GM13976 (cell line): Measurements from ENCODE around the gene HLA-F.

Source experiments
- DNase-seq: peaks from one replicate; pipeline ENCODE4 v3.0.0; 2012; ENCODE audit warnings: low spot score
- in situ Hi-C: fragments of 300-500 bp; cut with MboI; formaldehyde crosslinking; loops from one replicate; pipeline ENCODE4 v1.12.0; 2022; ENCODE audit warnings: low sequenced_read_pairs, mixed read lengths, inconsistent platforms; ENCODE audit not compliant: unreplicated experiment
- TF ChIP-seq, protein P1 (sequence below): IDR thresholded peaks from 2 replicates; pipeline ENCODE4 v1.5.1; 2012; ENCODE audit warnings: borderline replicate concordance, mild to moderate bottlenecking; ENCODE audit not compliant: insufficient read depth; ENCODE audit errors: extremely low read depth, missing control alignments, control extremely low read depth

The HLA-F gene

DNA sequence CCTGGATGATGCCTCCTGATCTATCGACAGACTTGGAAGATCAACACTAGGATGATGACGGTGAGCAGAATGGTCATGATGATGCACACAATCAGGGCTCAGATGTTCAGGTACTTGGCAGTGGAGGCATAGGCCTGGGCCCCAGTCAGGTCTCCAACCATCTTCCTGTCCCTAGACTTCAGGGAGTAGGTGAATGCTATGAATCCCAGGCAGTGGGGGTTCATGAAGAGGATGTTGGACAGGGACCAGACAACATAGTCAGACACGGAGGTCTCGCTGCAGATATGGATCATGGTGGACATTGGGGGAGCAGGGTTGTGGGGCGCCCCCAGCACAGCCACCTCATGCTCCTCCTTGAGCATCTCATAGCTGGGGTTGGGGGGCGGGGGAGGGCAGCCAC, 27.5 kb downstream of the HLA-F start:
- DNase-seq: no peak

GRCh38 chr6:29751480-29751879, 28.2 kb downstream of the HLA-F start:
- no peak for DNase-seq
- in situ Hi-C loops: no loop called here

More for the DNA sequence above, 27.5 kb downstream of the HLA-F start:
- in situ Hi-C loops: no loop called here
- TF ChIP-seq, protein P1, sequence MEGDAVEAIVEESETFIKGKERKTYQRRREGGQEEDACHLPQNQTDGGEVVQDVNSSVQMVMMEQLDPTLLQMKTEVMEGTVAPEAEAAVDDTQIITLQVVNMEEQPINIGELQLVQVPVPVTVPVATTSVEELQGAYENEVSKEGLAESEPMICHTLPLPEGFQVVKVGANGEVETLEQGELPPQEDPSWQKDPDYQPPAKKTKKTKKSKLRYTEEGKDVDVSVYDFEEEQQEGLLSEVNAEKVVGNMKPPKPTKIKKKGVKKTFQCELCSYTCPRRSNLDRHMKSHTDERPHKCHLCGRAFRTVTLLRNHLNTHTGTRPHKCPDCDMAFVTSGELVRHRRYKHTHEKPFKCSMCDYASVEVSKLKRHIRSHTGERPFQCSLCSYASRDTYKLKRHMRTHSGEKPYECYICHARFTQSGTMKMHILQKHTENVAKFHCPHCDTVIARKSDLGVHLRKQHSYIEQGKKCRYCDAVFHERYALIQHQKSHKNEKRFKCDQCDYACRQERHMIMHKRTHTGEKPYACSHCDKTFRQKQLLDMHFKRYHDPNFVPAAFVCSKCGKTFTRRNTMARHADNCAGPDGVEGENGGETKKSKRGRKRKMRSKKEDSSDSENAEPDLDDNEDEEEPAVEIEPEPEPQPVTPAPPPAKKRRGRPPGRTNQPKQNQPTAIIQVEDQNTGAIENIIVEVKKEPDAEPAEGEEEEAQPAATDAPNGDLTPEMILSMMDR: no peak

DNA sequence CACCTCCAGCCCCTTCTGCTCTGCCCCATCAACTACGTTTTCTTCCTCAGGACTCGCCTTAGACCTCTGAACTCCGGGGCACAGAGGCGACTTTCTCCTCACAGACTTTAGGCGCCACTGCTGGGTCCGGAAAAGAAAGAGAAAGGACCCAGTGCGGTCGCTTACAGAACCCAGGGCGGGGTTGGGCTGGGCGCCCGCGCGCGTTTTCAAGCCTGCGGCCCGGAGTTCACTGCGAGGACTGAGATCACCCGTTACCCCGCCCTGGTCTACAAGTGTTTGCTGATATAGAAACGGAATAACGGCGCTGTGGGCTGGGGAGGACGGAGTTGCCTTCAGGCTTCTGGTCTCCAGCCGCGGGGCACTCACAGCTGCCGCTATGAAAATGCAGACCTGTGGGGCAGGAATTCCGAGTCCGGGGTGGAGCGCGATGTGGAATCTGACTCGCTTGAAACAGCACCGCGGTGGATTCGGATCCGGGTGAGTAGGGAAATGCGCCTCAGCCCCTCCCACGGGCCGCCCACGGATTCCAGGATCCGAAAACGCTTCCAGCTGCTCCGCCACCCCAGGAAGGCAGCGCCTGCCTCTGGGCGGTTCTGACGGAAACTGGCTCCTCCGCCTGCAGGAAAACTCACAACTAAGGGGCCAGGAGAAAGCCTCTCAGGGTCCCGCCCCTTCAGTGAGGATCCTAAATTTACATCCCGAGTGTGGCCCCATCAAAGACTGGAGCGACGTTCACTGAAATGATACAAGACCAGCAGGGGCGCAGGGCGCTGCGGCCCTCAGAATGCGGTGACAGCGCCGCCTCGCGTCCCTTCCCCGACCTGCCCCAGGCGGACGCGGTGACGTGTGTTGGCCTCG, 29.4 kb downstream of the HLA-F start:
- TF ChIP-seq, protein P1: peak; percentile 99
- in situ Hi-C loops: no loop called here
- DNase-seq: peak; percentile 89

More at GRCh38 chr6:29751480-29751879, 28.2 kb downstream of the HLA-F start:
- TF ChIP-seq, protein P1: no peak

- in situ Hi-C loops: no loop called here
- TF ChIP-seq, protein P1: no peak
- no peak for DNase-seq
These were observed 30.0 kb downstream of the HLA-F start for GRCh38 chr6:29753309-29753644.

- no peak for DNase-seq
- TF ChIP-seq, protein P1: no peak
- in situ Hi-C loops: no loop called here
These were observed 32.1 kb downstream of the HLA-F start for GRCh38 chr6:29755295-29755871.

DNA sequence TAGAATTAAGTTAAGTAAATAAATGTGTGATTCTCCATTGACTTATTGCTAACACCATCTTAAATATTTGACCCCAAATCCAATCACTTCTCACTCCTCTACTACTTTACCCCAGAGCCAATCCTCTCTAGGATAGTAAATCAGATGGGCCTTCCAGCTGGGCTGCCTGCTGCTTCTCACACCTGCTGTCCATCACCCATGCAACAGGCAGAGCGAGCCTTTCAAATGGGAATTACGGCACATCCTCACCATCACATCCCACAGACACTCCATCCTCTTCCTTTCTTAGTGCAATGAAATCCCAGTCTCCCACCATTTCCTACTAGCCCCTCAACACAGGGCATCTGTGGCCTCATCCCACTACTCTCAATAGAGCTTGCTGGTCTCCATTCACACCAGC, 34.0 kb downstream of the HLA-F start:
- TF ChIP-seq, protein P1: no peak
- in situ Hi-C loops: no loop called here
- DNase-seq: no peak
